ENCODE data around the gene NLRP6. TPM values are rescaled to one million over a fixed set of nuclear protein-coding genes. Genes with fewer than 3 reads are reported as not detected.
A peak's percentile ranks its signal among the peaks of the same experiment; 100 is the strongest.

NLRP6 gene
- total and polyA plus RNA-seq, 2 donors (not counting 1 experiment from before 2014, with no cell fraction given): 1.4 to 2.7 TPM

DNA sequence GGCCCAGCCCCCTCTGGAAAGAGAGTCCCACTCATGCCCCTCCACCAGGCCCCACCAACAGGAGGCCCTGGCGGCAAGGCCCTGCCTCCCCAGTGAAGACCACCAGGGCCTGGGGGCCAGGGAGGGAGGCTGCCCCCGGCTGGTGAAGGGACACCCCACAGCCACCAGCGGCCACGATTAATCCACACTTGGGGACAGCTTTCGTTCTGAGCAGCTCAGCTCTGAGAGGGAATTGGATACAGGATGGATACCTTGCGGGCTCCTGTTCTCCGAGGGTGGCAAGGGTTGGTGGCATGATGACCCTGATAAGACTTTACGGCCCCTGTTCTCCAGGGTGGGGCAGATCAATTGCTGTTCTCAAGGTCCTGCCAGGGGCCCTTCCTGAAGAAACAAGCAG is 6.9 kb upstream of the NLRP6 start:
- peaks cover 33 to 37% of the 10 kb centered on the region in 2 donors for H3K4me1 ChIP-seq (ENCODE audit: control insufficient read depth in 2 of 2, insufficient read depth in 2 of 2, low read length in 2 of 2)
- H2AFZ ChIP-seq (ENCODE audit: insufficient read depth, low read depth, low read length, poor library complexity, severe bottlenecking): no peak overlapping the region
- H3K4me2 ChIP-seq (replicated peaks; ENCODE audit: low read depth, low read length, poor library complexity, severe bottlenecking): no peak overlapping the region
- ATAC-seq (ENCODE audit: low read depth) (no peak), DNase-seq (no peak)
- H3K27ac ChIP-seq (ENCODE audit: low read length in 2 of 2): no peak overlapping the region
- H3K36me3 ChIP-seq (replicated peaks in 1 of 2; ENCODE audit: control extremely low read depth in 1 of 2, control insufficient read depth in 1 of 2, extremely low read depth in 1 of 2, insufficient read depth in 2 of 2, low read length in 1 of 2): no peaks in the 10 kb centered on the region
- Mint-ChIP-seq H3K27ac (no peak overlapping the region), H3K9me3 (ENCODE audit: insufficient read depth) (peaks cover 2% of the 10 kb centered on the region), H3K4me3 (no peak overlapping the region), H3K27me3 (no peaks in the 10 kb centered on the region), H3K4me1 (peaks cover 46% of the 10 kb centered on the region)
- TF ChIP-seq EZH2 (IDR thresholded peaks at IDR 0.05; ENCODE audit: borderline replicate concordance, insufficient read depth, low read depth, low read length, poor library complexity, severe bottlenecking): no peak
- TF ChIP-seq, protein P1, sequence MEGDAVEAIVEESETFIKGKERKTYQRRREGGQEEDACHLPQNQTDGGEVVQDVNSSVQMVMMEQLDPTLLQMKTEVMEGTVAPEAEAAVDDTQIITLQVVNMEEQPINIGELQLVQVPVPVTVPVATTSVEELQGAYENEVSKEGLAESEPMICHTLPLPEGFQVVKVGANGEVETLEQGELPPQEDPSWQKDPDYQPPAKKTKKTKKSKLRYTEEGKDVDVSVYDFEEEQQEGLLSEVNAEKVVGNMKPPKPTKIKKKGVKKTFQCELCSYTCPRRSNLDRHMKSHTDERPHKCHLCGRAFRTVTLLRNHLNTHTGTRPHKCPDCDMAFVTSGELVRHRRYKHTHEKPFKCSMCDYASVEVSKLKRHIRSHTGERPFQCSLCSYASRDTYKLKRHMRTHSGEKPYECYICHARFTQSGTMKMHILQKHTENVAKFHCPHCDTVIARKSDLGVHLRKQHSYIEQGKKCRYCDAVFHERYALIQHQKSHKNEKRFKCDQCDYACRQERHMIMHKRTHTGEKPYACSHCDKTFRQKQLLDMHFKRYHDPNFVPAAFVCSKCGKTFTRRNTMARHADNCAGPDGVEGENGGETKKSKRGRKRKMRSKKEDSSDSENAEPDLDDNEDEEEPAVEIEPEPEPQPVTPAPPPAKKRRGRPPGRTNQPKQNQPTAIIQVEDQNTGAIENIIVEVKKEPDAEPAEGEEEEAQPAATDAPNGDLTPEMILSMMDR (IDR thresholded peaks at IDR 0.05): no peak
- CTCF ChIA-PET: interaction anchor here (1.2 to 1.4 kb wide), 2 partner anchors 11 to 21 kb away, joined by 4 to 5 read pairs; no protein-coding TSS in a partner anchor
- POLR2A ChIA-PET: interaction anchor here (1.2 kb wide), 1 partner anchor 8 kb away, joined by 3 read pairs; no protein-coding TSS in a partner anchor
- intact Hi-C loops (cut with micrococcal nuclease): no loop called here
- peaks cover 0 to 9% (median 3%) of the 10 kb centered on the region in 3 donors for H3K9me3 ChIP-seq (ENCODE audit: control extremely low read depth in 1 of 3, control insufficient read depth in 2 of 3, insufficient read depth in 1 of 3, low read length in 2 of 3)
- H3K4me3 ChIP-seq (ENCODE audit: control extremely low read depth in 1 of 5, extremely low read depth in 1 of 5, insufficient read depth in 1 of 5, low read depth in 2 of 5, low read length in 4 of 5): no peak overlapping the region
- no peaks in the 10 kb centered on the region for H4K20me1 ChIP-seq (ENCODE audit: control insufficient read depth, insufficient read depth, low read length, poor library complexity, severe bottlenecking)
- peaks cover 11% of the 10 kb centered on the region for H3K79me2 ChIP-seq (ENCODE audit: control insufficient read depth, insufficient read depth, low read length)
- H3K27me3 ChIP-seq (replicated peaks in 1 of 4; ENCODE audit: control extremely low read depth in 1 of 4, control insufficient read depth in 3 of 4, insufficient read depth in 4 of 4, low read length in 3 of 4): no peaks in the 10 kb centered on the region
- 97% methylated on average over 7 of the region's 8 CpGs for WGBS (ENCODE audit: insufficient coverage)
- no peak overlapping the region for H3K9ac ChIP-seq (ENCODE audit: low read length)

DNA sequence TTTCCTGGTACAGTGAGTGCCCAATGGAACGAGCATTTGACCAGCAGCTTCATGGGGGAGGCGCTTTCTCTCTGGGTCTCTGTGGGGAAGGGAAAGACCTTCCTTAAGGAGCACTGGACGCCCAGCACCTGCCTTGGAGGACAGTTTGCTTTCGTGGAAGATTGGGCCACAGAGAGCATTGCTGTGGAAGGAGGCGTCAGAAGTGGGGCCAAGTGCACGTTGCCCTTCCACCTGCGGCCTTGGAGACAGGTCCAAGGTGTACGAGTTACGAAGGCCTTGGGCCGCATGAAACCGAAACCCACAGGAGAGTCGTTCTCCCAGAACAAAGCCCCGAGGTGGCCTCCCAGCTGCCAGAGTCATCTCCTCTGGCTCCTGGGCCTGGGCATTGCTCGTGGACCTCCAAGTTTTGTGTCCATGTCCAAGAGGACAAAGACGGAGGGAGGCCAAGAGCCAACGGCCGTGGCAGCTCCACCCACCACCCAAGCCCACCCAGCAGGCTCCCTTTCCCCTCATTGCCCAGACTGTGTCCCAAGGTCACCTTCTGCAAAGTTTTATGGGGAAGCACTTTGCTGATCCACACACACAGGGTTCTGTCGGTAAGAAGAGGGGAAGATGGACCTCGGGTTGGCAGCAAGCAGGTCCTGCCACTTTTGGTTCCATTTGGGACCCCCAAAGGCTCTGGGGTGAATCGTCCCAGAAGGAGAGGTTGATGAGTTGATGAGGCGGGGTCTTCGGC is 5.8 kb upstream of the NLRP6 start:
- no peak for ATAC-seq (ENCODE audit: low read depth)
- Histone ChIP-seq H3K27ac (ENCODE audit: low read length in 2 of 2) (no peak overlapping the region), H3K9me3 (ENCODE audit: control extremely low read depth in 1 of 3, control insufficient read depth in 2 of 3, insufficient read depth in 1 of 3, low read length in 2 of 3) (peaks cover 0 to 6% (median 0%) of the 10 kb centered on the region in 3 donors), H3K27me3 (replicated peaks in 1 of 4; ENCODE audit: control extremely low read depth in 1 of 4, control insufficient read depth in 3 of 4, insufficient read depth in 4 of 4, low read length in 3 of 4) (no peaks in the 10 kb centered on the region), H3K4me3 (ENCODE audit: control extremely low read depth in 1 of 5, extremely low read depth in 1 of 5, insufficient read depth in 1 of 5, low read depth in 2 of 5, low read length in 4 of 5) (no peak overlapping the region), H3K4me2 (replicated peaks; ENCODE audit: low read depth, low read length, poor library complexity, severe bottlenecking) (no peak overlapping the region), H3K79me2 (ENCODE audit: control insufficient read depth, insufficient read depth, low read length) (peaks cover 11% of the 10 kb centered on the region), H3K4me1 (ENCODE audit: control insufficient read depth in 2 of 2, insufficient read depth in 2 of 2, low read length in 2 of 2) (peaks cover 33 to 37% of the 10 kb centered on the region in 2 donors), H2AFZ (ENCODE audit: insufficient read depth, low read depth, low read length, poor library complexity, severe bottlenecking) (no peak overlapping the region), H3K36me3 (replicated peaks in 1 of 2; ENCODE audit: control extremely low read depth in 1 of 2, control insufficient read depth in 1 of 2, extremely low read depth in 1 of 2, insufficient read depth in 2 of 2, low read length in 1 of 2) (no peaks in the 10 kb centered on the region), H3K9ac (ENCODE audit: low read length) (no peak overlapping the region), H4K20me1 (ENCODE audit: control insufficient read depth, insufficient read depth, low read length, poor library complexity, severe bottlenecking) (no peaks in the 10 kb centered on the region)
- 94% methylated on average over 22 of the region's 22 CpGs for WGBS (ENCODE audit: insufficient coverage)
- Mint-ChIP-seq H3K4me1 (peaks cover 41% of the 10 kb centered on the region), H3K27me3 (no peaks in the 10 kb centered on the region), H3K9me3 (ENCODE audit: insufficient read depth) (peaks cover 2% of the 10 kb centered on the region), H3K27ac (peak overlapping the region; percentile 75), H3K4me3 (no peak overlapping the region)
- intact Hi-C loops (cut with micrococcal nuclease): no loop called here
- ChIA-PET POLR2A (no interaction called here), CTCF (interaction anchor here (1.2 to 1.4 kb wide), 3 partner anchors 10 to 40 kb away, joined by 3 to 5 read pairs (median 4); no protein-coding TSS in a partner anchor)
- TF ChIP-seq, protein P1 (IDR thresholded peaks at IDR 0.05): no peak
- TF ChIP-seq EZH2 (IDR thresholded peaks at IDR 0.05; ENCODE audit: borderline replicate concordance, insufficient read depth, low read depth, low read length, poor library complexity, severe bottlenecking): no peak
- no peak for DNase-seq

Measured in B cell (primary cell).